H1 (cell line): ENCODE results near the gene ASCC3. TPM values are rescaled to one million over a fixed set of nuclear protein-coding genes. Genes with fewer than 3 reads are reported as not detected.

Experiments used
- CTCF ChIA-PET: fragments of 300-600 bp; sonication (Branson Sonifier 250); formaldehyde crosslinking; loops from one replicate; lab custom pipeline; 2021; ENCODE audit not compliant: partially characterized antibody; lab: Charles Lee
- POLR2A ChIA-PET: fragments of 300-600 bp; sonication (Branson Sonifier 250); formaldehyde crosslinking; loops from one replicate; lab custom pipeline; 2021; ENCODE audit warnings: inconsistent platforms; ENCODE audit not compliant: partially characterized antibody; lab: Charles Lee
- DNase-seq, 2 experiments: peaks; one replicate each; pipeline versions ENCODE4 v3.0.0 to v3.0.0-alpha.2; 2010 to 2022; ENCODE audit warnings: low spot score in 2 of 2, low read depth in 1 of 2, mixed read lengths in 1 of 2
- FAIRE-seq: peaks from 2 replicates; lab custom pipeline; 2011; peaks lifted over from hg19 to GRCh38; lab: Jason Lieb, UNC
- H2AFZ ChIP-seq: 2 replicates; pipeline ENCODE4 v1.8.1; 2012; ENCODE audit warnings: low read length, inconsistent platforms
- H2AK5ac ChIP-seq: 2 replicates; pipeline ENCODE4 v1.6.1; 2013; ENCODE audit warnings: low read depth, low read length
- H2BK120ac ChIP-seq: replicated peaks from 2 replicates; pipeline ENCODE3; 2013; ENCODE audit warnings: low read depth, low read length, inconsistent platforms
- H2BK12ac ChIP-seq: 2 replicates; pipeline ENCODE4 v1.6.1; 2013; ENCODE audit warnings: low read depth, low read length
- H2BK15ac ChIP-seq: 2 replicates; pipeline ENCODE4 v1.6.1; 2013; ENCODE audit warnings: low read length
- H2BK20ac ChIP-seq: 2 replicates; pipeline ENCODE4 v1.6.1; 2013; ENCODE audit warnings: low read length
- H2BK5ac ChIP-seq: 2 replicates; pipeline ENCODE4 v1.6.1; 2013; ENCODE audit warnings: low read depth, low read length
- H3K14ac ChIP-seq: 2 replicates; pipeline ENCODE4 v1.6.1; 2013; ENCODE audit warnings: inconsistent platforms; ENCODE audit not compliant: insufficient read length
- H3K18ac ChIP-seq: 2 replicates; pipeline ENCODE4 v1.6.1; 2013; ENCODE audit warnings: low read length; ENCODE audit errors: extremely low read depth
- H3K23ac ChIP-seq: 2 replicates; pipeline ENCODE4 v1.6.1; 2013; ENCODE audit warnings: inconsistent platforms; ENCODE audit not compliant: insufficient read length
- H3K23me2 ChIP-seq: 2 replicates; pipeline ENCODE4 v1.6.1; 2013; ENCODE audit warnings: low read depth, low read length
- H3K27ac ChIP-seq: 2 replicates; pipeline ENCODE4 v1.6.1; 2011; ENCODE audit warnings: low read depth, low read length, inconsistent platforms
- H3K27me3 ChIP-seq, 4 experiments: replicated peaks in 1 of 4; 1 replicate in 1 of 4; 2 replicates in 3 of 4; pipeline versions ENCODE4 v1.6.1 to v1.8.1; 2011 to 2013; ENCODE audit warnings: low read length in 3 of 4, mild to moderate bottlenecking in 3 of 4, inconsistent platforms in 2 of 4, mixed read lengths in 2 of 4, moderate library complexity in 1 of 4; ENCODE audit not compliant: control insufficient read depth in 3 of 4, insufficient read depth in 3 of 4; ENCODE audit errors: extremely low read depth in 1 of 4
- H3K36me3 ChIP-seq, 4 experiments: 2 replicates each; pipeline versions ENCODE4 v1.6.1 to v1.8.1; 2011 to 2013; ENCODE audit warnings: mild to moderate bottlenecking in 4 of 4, low read length in 3 of 4, moderate library complexity in 2 of 4, control low read depth in 1 of 4, inconsistent platforms in 1 of 4; ENCODE audit not compliant: insufficient read depth in 4 of 4, control insufficient read depth in 2 of 4
- H3K4ac ChIP-seq: replicated peaks from 2 replicates; pipeline ENCODE3; 2013; ENCODE audit warnings: low read length, low read depth, mixed read lengths, inconsistent platforms; ENCODE audit not compliant: insufficient read length
- H3K4me1 ChIP-seq, 4 experiments: replicated peaks in 1 of 4; 1 replicate in 1 of 4; 2 replicates in 3 of 4; pipeline versions ENCODE4 v1.6.1 to v1.8.1; 2011 to 2013; ENCODE audit warnings: low read length in 3 of 4, inconsistent platforms in 2 of 4, mixed read lengths in 1 of 4; ENCODE audit not compliant: insufficient read depth in 4 of 4, control insufficient read depth in 3 of 4
- H3K4me2 ChIP-seq, 2 experiments: 2 replicates each; pipeline versions ENCODE4 v1.6.1 to v1.8.1; 2011 to 2013; ENCODE audit warnings: low read depth in 2 of 2, low read length in 2 of 2, control low read depth in 1 of 2, inconsistent platforms in 1 of 2, mild to moderate bottlenecking in 1 of 2; ENCODE audit not compliant: insufficient read depth in 1 of 2
- H3K4me3 ChIP-seq, 4 experiments: fragments of 200-600, 300-600 bp in 1 of 4; sonication (generic), shearing (Covaris generic), sonication (Bioruptor Twin) in 1 of 4; 2 replicates each; pipeline versions ENCODE4 v1.5.1 to v1.8.1; 2011 to 2016; ENCODE audit warnings: low read length in 4 of 4, low read depth in 3 of 4, control low read depth in 2 of 4, inconsistent platforms in 2 of 4, mild to moderate bottlenecking in 2 of 4, mixed read lengths in 1 of 4, moderate library complexity in 1 of 4; ENCODE audit not compliant: insufficient read depth in 2 of 4; ENCODE audit errors: extremely low read depth in 1 of 4
- H3K56ac ChIP-seq: replicated peaks from 2 replicates; pipeline ENCODE3; 2013; ENCODE audit warnings: low read depth, mild to moderate bottlenecking, mixed read lengths, low read length, inconsistent platforms; ENCODE audit not compliant: insufficient read length
- H3K79me1 ChIP-seq: 2 replicates; pipeline ENCODE4 v1.6.1; 2013; ENCODE audit warnings: low read depth, low read length, control low read depth
- H3K79me2 ChIP-seq, 2 experiments: 2 replicates each; pipeline versions ENCODE4 v1.6.1 to v1.8.1; 2012 to 2013; ENCODE audit warnings: low read length in 2 of 2, mild to moderate bottlenecking in 2 of 2, inconsistent platforms in 1 of 2; ENCODE audit not compliant: insufficient read depth in 2 of 2, control insufficient read depth in 1 of 2
- H3K9ac ChIP-seq, 4 experiments: replicated peaks in 1 of 4; 1 replicate in 1 of 4; 2 replicates in 3 of 4; pipeline versions ENCODE4 v1.6.1 to v1.8.1; 2011 to 2013; ENCODE audit warnings: low read depth in 3 of 4, low read length in 3 of 4, control low read depth in 2 of 4, mild to moderate bottlenecking in 2 of 4, moderate library complexity in 2 of 4, inconsistent platforms in 1 of 4; ENCODE audit errors: extremely low read depth in 1 of 4
- H3K9me3 ChIP-seq, 2 experiments: 2 replicates each; pipeline versions ENCODE4 v1.6.1 to v1.8.1; 2012 to 2013; ENCODE audit warnings: mild to moderate bottlenecking in 2 of 2, moderate library complexity in 2 of 2, control low read depth in 1 of 2, inconsistent platforms in 1 of 2, low read depth in 1 of 2, low read length in 1 of 2, mixed read lengths in 1 of 2; ENCODE audit not compliant: insufficient read depth in 2 of 2
- H4K20me1 ChIP-seq, 2 experiments: replicated peaks in 1 of 2; 2 replicates each; pipeline versions ENCODE3 to v1.8.1; 2011 to 2013; ENCODE audit warnings: inconsistent platforms in 2 of 2, low read length in 2 of 2, mild to moderate bottlenecking in 1 of 2; ENCODE audit not compliant: insufficient read depth in 2 of 2, control insufficient read depth in 1 of 2
- H4K5ac ChIP-seq: 2 replicates; pipeline ENCODE4 v1.6.1; 2013; ENCODE audit warnings: low read length, low read depth, mixed read lengths, inconsistent platforms; ENCODE audit not compliant: insufficient read length
- H4K8ac ChIP-seq: 2 replicates; pipeline ENCODE4 v1.8.0; 2013; ENCODE audit warnings: mild to moderate bottlenecking, moderate library complexity, low read length, inconsistent platforms; ENCODE audit not compliant: insufficient read depth; ENCODE audit errors: extremely low read depth
- H4K91ac ChIP-seq: replicated peaks from 2 replicates; pipeline ENCODE3; 2013; ENCODE audit warnings: low read length, mixed read lengths, inconsistent platforms; ENCODE audit not compliant: insufficient read length
- CEBPB ChIP-seq: IDR thresholded peaks from 2 replicates; pipeline ENCODE4 v1.6.1; 2012; ENCODE audit warnings: low read depth, low read length
- KDM5A ChIP-seq: fragments of 200-600 bp; IDR thresholded peaks from 2 replicates; pipeline ENCODE4 v1.7.1; 2012; ENCODE audit warnings: mild to moderate bottlenecking, low read length, inconsistent platforms, mixed read lengths
- SP1 ChIP-seq: IDR thresholded peaks from 2 replicates; pipeline ENCODE4 v1.6.1; 2011; ENCODE audit warnings: low read depth, low read length
- YY1 ChIP-seq: IDR thresholded peaks from 2 replicates; pipeline ENCODE4 v1.6.1; 2011; ENCODE audit warnings: low read depth, mild to moderate bottlenecking, low read length
- whole genome bisulfite sequencing, 2 experiments: shearing (Covaris generic) in 1 of 2; methylation state at CpG; one replicate each; pipeline versions ENCODE4 v1.1.6 to v1.1.7; 2013 to 2015; ENCODE audit warnings: low lambda C conversion rate in 2 of 2, mixed read lengths in 2 of 2, inconsistent platforms in 1 of 2, low coverage in 1 of 2, missing lambda C conversion rate in 1 of 2; ENCODE audit not compliant: insufficient replicate concordance in 2 of 2, insufficient coverage in 1 of 2, insufficient read length in 1 of 2; ENCODE audit errors: extremely low coverage in 1 of 2, missing lambda C conversion rate in 1 of 2; 5-methylcytosine and 5-hydroxymethylcytosine counted together
- polyA plus RNA-seq, 7 experiments: library from polyadenylated mRNA; depleted of rRNA in 3 of 7; stranded (reverse) in 5 of 7; unstranded in 2 of 7; fragments of >200 nt in 5 of 7; fragments of 200-250 nt in 2 of 7; gene quantifications; 1 replicate in 5 of 7; 2 replicates in 1 of 7; 4 replicates in 1 of 7; pipeline versions ENCODE4 v1.2.1 to v1.2.3, GENCODE V29; 2011 to 2013; ENCODE audit warnings: missing spikeins in 2 of 7, mixed read lengths in 2 of 7
- total RNA-seq: library from RNA; stranded (reverse); fragmentation: NEBNext Ultra II Directional; extraction: Animal tissue kit (Norgen Biotek cat#: 25700); gene quantifications from 2 replicates; pipeline ENCODE4 v1.2.1, GENCODE V29; 2021

The ASCC3 gene
- total and polyA plus RNA-seq, 2 of the 8 experiments (the other 6 are each of a cell fraction or from before 2014, with no cell fraction given): 37.5 to 77.8 TPM

GRCh38 chr6:100818066-100818465 is 63.1 kb downstream of the ASCC3 start:
- POLR2A ChIA-PET: no interaction called here
- Histone ChIP-seq H3K56ac (no peak overlapping the region), H3K36me3 (no peaks in the 10 kb centered on the region), H3K27me3 (no peaks in the 10 kb centered on the region), H3K9me3 (no peaks in the 10 kb centered on the region; a peak in 1 of 4 replicates), H3K79me1 (no peaks in the 10 kb centered on the region), H3K27ac (no peak overlapping the region), H2BK20ac (no peak overlapping the region), H3K18ac (no peak overlapping the region), H2BK5ac (no peak overlapping the region), H2BK120ac (no peak overlapping the region), H4K5ac (no peak overlapping the region), H3K4me3 (no peak overlapping the region), H3K4me2 (no peak overlapping the region), H3K14ac (no peak overlapping the region), H3K4ac (no peak overlapping the region), H3K23me2 (no peaks in the 10 kb centered on the region), H3K23ac (no peak overlapping the region), H3K79me2 (peaks cover 0 to 75% of the 10 kb centered on the region in 2 experiments; a peak in 2 of 4 replicates), H3K4me1 (peaks cover 0 to 3% (median 0%) of the 10 kb centered on the region in 4 experiments; a peak in 1 of 7 replicates), H2BK15ac (no peak overlapping the region), H2BK12ac (no peak overlapping the region), H3K9ac (no peak overlapping the region), H4K20me1 (no peaks in the 10 kb centered on the region), H4K91ac (no peak overlapping the region), H2AFZ (no peak overlapping the region), H2AK5ac (no peak overlapping the region), H4K8ac (no peak overlapping the region)
- FAIRE-seq (no peak), DNase-seq (no peak)
- no peak for TF ChIP-seq KDM5A
- no peak for TF ChIP-seq YY1
- no peak for TF ChIP-seq CEBPB
- TF ChIP-seq SP1: no peak
- CTCF ChIA-PET: no interaction called here
- 89% methylated on average over 2 of the region's 2 CpGs; no CpG with 5 or more reads in 1 of the 2 experiments for WGBS, 2 experiments
